Measurements from ENCODE around the gene CEP89.

- no peak for TF ChIP-seq EZH2 (IDR thresholded peaks at IDR 0.05; ENCODE audit: low read length)
- TF ChIP-seq, protein P1, sequence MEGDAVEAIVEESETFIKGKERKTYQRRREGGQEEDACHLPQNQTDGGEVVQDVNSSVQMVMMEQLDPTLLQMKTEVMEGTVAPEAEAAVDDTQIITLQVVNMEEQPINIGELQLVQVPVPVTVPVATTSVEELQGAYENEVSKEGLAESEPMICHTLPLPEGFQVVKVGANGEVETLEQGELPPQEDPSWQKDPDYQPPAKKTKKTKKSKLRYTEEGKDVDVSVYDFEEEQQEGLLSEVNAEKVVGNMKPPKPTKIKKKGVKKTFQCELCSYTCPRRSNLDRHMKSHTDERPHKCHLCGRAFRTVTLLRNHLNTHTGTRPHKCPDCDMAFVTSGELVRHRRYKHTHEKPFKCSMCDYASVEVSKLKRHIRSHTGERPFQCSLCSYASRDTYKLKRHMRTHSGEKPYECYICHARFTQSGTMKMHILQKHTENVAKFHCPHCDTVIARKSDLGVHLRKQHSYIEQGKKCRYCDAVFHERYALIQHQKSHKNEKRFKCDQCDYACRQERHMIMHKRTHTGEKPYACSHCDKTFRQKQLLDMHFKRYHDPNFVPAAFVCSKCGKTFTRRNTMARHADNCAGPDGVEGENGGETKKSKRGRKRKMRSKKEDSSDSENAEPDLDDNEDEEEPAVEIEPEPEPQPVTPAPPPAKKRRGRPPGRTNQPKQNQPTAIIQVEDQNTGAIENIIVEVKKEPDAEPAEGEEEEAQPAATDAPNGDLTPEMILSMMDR (optimal IDR thresholded peaks at IDR 0.05 in 1 of 3, IDR thresholded peaks at IDR 0.05 in 1 of 3, conservative IDR thresholded peaks at IDR 0.05 in 1 of 3; ENCODE audit: extremely low read depth in 1 of 3, insufficient read depth in 2 of 3, low read length in 3 of 3): no peak
Measured at GRCh38 chr19:32866061-32866460, 105.7 kb downstream of the CEP89 start.
